Activated CD8-positive, alpha-beta memory T cell treated with anti-CD3 and anti-CD28 coated beads, Interleukin-2, amount 50 U/mL, for 1 hour (primary cell): Measurements from ENCODE around the gene ZNRF4.

ENCODE experiments used
- DNase-seq: peaks from one replicate; pipeline ENCODE4 v3.0.0-alpha.2; 2020; ENCODE audit errors: extremely low read depth

ZNRF4 gene

GRCh38 chr19:5440299-5440698 lies 14.9 kb upstream of the ZNRF4 start:
- DNase-seq, result no peak

DNA sequence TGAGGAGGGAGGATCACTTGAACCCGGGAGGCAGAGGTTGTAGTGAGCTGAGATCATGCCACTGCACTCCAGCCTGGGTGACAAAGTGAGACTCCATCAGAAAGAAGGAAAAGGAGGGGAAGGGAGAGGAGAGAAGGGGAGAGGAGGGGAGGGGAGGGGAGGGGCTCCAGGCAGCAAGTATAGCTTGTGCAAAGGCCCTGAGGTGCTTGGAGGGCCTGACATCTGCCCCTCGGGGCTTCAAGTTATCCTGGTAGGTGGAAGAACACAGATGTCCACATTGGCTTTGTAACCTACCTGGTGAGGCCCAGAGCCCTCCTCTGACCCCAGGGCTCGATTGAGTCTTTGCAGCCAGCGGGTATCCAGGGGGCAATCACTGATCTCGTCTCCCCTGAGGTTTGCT lies 11.5 kb upstream of the ZNRF4 start:
- no peak for DNase-seq

GRCh38 chr19:5444431-5444830 lies 10.8 kb upstream of the ZNRF4 start:
- DNase-seq, result no peak

- DNase-seq, result no peak
These were observed 10.1 kb upstream of the ZNRF4 start for GRCh38 chr19:5445071-5445470.

DNA sequence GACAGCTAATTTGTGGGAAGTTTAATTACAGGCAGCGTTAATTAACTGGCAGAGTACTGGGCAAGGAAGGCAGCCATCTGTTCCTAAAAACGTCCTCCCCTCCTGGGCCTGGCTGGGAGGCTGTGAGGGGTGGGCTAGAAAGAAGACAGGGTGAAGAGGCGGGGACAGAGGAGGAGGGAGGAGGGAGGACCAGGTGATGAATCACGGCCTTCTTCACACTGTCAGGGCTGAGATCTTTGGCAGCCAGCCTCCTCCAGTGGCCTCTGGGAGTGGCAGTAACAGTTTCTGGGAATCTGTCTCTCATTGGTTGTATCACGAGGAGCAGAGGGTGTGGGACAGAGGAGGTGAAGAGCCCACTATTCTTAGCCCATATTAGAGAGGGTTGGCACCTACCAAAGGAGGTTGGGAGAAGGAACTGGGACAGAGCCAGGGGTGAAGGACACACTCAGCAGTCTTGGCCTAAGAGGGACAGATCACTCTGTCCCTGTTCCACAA lies 9.6 kb upstream of the ZNRF4 start:
- no peak for DNase-seq

GRCh38 chr19:5447700-5448311 lies 7.4 kb upstream of the ZNRF4 start:
- DNase-seq, result no peak

DNA sequence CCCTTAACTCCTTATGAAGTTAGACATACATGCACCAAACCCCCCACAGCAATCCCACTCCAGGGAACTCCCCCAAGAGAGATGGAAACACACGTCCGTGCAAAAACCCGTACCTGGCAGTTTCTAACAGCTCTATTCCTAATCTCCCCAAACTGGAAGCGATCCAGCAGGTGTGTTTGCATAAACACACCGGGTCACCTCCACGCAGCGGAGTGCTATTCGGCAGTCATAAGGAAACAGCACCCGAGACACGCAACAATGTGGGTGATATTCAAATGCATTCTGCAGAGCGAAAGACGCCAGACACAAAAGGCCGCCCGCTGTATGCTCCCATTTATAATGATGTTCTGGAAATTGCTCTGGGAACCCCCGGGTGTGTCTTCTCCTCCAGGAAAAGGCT lies 6.8 kb upstream of the ZNRF4 start:
- no peak for DNase-seq

DNA sequence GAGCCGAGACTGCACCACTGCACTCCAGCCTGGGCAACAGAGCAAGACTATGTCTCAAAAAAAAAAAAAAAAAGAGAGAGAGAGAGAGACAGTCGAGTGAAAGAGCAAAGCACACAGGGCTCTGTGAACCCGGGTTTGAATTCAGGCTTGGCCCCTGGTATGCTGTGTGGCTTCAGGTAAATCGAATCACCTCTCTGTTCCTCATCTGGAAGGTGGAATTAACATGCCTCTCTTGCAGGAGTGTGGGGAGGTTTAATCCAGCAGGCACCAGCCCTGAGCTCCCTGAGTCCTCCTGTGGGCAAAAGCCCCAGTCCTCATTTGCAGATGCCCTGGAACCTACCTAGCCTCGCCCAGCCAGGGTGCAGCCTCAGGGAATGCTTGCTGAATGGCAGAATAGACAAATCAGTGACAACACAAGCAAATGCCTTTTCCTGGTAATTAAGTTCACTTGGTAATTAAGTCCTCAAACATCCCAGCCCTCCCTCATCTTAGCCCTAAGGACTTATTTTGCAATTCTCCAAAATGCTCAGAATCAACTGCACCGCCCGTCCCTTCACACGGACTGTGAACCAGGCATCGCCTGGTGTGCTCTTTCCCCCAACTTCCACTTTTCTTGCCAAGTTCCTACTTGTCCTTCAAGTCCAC lies 4.6 kb upstream of the ZNRF4 start:
- DNase-seq, result no peak

- DNase-seq, result no peak
These were observed 3.7 kb upstream of the ZNRF4 start for GRCh38 chr19:5451494-5451893.

DNA sequence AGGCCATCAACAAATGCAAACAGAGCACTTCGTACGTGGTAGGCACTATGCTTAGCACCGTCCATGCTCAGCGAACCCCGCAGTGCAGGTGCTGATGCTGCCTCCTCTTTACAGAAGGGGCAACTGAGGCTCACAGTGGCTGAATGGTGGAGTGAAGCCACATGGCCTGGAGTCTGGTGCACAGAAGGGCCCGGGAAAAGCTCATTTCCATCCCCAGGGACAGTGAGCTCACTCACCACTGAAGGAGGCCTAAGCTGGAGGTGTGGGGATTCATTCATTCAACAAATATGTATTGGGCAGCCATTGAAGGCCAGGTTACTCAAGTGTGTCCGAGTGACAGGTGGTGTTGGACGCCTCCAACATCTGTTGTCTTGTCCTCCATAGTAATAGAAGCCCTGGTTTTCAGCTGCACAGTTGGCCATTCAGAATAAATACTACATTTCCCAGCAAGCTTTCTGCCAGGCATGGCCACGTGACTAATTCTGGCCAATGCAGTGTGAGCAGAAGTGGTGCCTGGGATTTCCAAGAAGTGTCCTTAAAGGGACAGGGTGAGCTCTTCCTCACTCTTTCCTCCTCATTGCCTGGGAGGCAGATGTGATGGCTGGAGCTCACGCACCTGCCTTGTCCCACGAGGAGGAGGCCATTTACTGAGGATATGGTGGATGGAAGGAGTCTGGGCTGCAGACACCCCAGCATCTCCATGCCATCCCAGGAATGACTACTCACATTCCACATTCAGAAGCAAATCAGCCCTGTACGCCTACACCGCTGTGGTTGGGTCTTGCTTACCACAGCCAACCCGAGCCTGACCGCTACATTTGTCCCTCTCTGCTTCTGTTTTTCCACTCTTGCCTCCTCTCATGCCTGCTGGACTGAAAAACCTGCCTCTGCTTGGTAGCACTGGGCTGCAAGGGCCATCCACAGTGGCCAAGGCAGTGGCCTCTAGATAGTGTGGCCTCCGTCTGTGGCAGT lies 2.3 kb upstream of the ZNRF4 start:
- no peak for DNase-seq

DNA sequence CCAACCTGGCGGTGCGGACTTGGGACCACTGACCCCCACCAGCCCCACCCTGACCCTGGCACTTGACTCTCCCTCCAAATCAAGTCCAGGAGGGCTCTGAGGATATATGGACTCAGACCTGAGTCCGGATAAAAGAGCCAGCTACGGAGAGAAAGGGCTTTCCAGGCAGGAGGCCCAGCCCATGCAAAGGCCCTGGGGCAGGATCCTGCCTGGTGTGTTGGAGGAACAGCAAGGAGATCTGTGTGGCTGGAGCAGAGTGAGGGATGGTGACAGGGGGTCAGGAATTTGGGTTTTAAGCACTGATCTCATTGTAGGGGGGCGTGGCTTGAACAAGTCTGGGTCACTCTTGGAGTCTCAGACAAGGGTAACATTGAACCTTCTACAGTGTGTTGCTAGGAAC lies 474 bp upstream of the ZNRF4 start:
- no peak for DNase-seq

DNA sequence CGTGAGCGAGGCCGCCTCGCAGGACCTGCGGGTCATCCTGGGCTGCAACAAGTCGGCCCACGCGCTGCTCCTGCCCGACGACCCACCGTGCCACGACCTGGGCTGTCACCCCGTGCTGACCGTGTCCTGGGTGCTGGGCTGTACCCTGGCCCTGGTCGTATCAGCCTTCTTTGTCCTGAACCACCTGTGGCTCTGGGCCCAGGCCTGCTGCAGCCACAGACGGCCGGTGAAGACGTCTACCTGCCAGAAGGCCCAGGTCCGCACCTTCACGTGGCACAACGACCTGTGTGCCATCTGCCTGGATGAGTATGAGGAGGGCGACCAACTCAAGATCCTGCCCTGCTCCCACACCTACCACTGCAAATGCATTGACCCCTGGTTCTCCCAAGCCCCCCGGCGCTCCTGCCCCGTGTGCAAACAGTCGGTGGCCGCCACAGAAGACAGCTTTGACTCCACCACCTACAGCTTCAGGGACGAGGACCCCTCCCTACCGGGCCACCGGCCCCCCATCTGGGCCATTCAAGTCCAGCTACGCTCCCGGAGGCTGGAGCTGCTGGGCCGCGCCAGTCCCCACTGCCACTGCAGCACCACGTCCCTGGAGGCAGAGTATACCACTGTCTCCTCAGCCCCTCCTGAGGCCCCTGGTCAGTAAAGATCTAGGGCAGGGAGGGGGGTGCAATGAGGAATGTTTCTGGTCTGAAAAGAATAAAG lies 1.1 kb downstream of the ZNRF4 start:
- no peak for DNase-seq

DNA sequence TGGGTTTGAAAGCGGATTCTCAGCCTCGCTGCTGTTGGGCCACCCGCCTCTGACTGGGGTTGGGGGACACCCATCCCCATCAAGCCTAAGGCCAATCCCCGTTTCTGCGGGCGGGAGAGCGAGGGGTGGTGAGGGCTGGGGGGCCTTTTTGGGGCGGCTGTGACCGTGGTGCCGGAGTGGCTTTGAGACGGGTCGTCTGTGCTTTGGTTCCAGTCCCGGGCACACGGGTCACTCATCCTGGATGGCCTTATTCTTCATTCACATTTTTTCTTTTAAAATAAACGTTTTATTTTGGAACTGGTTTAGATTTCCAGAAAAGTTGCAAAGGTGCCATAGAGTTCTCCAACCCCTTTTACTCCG lies 1.6 kb downstream of the ZNRF4 start:
- no peak for DNase-seq

- no peak for DNase-seq
These were observed 2.5 kb downstream of the ZNRF4 start for GRCh38 chr19:5457709-5458108.

DNA sequence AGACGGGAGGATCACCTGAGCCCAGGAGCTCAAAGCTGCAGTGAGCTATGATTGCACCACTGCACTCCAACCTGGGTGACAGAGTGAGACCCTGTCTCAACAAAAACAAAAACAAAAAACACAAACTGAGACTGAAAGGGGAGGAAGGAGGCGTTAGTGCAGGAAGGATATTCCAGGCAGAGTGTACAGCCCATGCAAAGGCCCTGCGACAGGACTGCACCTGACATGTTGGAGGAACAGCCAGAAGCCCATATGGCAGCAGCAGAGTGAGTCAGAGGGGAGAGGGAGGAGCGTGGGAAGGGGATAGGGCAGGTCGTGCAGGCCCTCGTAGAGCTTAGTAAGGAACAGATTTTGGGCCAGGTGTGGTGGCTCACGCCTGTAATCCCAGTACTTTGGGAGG lies 3.2 kb downstream of the ZNRF4 start:
- DNase-seq, result no peak

GRCh38 chr19:5459360-5459759 lies 4.1 kb downstream of the ZNRF4 start:
- no peak for DNase-seq

DNA sequence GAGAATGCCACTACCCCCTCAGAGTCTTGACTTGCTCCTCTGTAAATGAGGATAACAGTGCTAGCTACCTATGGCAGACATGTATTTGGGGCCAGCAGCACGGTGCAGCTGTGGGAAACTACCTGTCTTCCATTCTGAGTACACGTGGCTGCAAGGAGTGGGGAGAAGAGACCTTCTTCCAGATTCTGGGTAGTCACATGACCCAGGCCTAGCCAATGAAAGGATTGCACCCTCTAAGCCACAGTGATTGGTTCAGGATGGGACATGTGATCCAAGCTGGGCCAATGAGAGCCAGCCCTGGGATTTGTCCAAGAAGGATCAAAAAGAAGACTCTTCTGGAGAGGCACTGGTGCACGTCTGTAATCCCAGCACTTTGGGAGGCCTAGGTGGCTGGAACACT lies 5.5 kb downstream of the ZNRF4 start:
- no peak for DNase-seq

DNA sequence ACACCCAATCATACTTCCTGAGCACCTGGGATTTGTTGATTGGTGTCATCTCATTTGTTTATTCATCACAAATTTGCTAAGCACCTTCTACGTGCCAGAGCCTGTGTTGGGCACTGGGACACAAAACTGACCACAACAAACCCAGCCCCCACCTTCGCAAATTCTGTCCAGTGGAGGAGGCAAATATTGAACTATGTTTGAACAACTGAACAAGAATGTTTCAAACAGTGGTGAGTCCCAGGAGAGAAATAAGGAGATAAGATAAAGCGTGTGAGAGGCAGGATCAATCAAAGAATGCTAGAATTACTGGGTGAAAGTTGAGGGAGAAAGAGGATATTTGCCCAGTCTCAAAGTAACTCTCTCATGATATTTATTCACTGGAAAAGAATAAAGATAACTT lies 8.7 kb downstream of the ZNRF4 start:
- no peak for DNase-seq

- no peak for DNase-seq
These were observed 10.9 kb downstream of the ZNRF4 start for GRCh38 chr19:5466072-5466471.

GRCh38 chr19:5466814-5467291 lies 11.6 kb downstream of the ZNRF4 start:
- no peak for DNase-seq

DNA sequence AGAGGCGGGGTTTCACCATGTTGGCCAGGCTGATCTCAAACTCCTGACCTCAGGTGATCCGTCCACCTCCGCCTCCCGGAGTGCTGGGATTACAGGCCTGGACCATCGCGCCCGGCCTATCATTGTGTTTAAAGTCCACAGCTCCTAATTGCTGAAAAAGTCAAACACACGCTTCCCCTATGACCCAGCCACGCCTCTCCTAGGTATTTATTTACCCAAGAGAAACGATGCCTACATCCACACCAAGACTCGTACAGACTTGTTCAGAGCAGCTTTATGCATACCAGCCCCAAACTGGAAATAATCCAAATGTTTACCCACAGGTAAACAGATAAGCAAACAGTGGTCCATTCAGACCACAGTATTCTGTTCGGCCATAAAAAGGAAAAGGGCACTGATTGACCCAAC lies 15.1 kb downstream of the ZNRF4 start:
- DNase-seq, result no peak

DNA sequence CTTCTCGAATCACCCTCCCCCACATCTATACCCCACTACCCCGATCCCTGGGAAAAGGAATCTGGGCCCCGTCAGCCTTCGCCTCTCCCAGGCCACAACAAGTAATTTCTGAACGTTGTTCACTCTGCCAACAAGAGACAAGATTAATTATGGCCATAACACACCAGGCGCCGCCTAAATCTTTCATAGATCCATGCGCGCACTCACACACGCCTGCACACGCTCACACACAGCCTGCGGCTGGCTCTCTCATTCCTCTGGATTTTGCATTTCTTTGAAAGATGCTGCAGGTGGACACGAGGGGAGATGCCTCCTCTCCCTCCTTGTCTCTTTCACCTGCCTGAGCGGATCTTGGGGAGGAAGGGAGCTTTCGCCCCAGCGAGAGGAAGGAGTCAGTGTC lies 17.1 kb downstream of the ZNRF4 start:
- DNase-seq, result no peak
